ENCODE results near the gene PHF2. TPM values are rescaled to one million over a fixed set of nuclear protein-coding genes. Genes with fewer than 3 reads are reported as not detected.

Gene PHF2
- polyA plus RNA-seq, 1 of the 3 experiments (the other 2 are of a cell fraction): 11.2 TPM

- Histone ChIP-seq H4K20me1 (ENCODE audit: insufficient read depth) (peaks cover 73% of the 10 kb centered on the region), H3K27ac (ENCODE audit: low read depth in 2 of 2, low read length in 1 of 2) (no peak overlapping the region), H3K79me2 (ENCODE audit: insufficient read depth) (peaks cover 83% of the 10 kb centered on the region), H3K4me1 (ENCODE audit: control insufficient read depth in 1 of 2, insufficient read depth in 2 of 2, low read depth in 1 of 2, low read length in 1 of 2) (peaks cover 0 to 36% of the 10 kb centered on the region in 2 experiments; a peak in 1 of 4 replicates), H3K4me3 (ENCODE audit: low read depth in 2 of 2, low read length in 1 of 2) (no peak overlapping the region), H3K9ac (no peak overlapping the region), H3K9me3 (0 out of 2 replicates have a peak, but pooled peaks cover 5% of the 10 kb centered on the region), H2AFZ (ENCODE audit: low read depth) (no peak overlapping the region), H3K27me3 (ENCODE audit: insufficient read depth) (no peaks in the 10 kb centered on the region), H3K36me3 (replicated peaks in 1 of 2; ENCODE audit: control insufficient read depth in 1 of 2, insufficient read depth in 2 of 2, low read length in 1 of 2) (no peaks in the 10 kb centered on the region), H3K4me2 (no peak overlapping the region), H3K9me2 (no peaks in the 10 kb centered on the region), H3F3A (replicated peaks; ENCODE audit: insufficient read depth) (no peaks in the 10 kb centered on the region)
- ChIA-PET POLR2A (no interaction called here), CTCF (interaction anchor here (1.0 kb wide), 1 partner anchor 20 kb away, joined by 6 read pairs; no protein-coding TSS in a partner anchor)
- 91% methylated on average over 4 of the region's 13 CpGs for WGBS (ENCODE audit: low lambda C conversion rate)
- no peak for DNase-seq
- TF ChIP-seq EP300 (IDR thresholded peaks at IDR 0.05; ENCODE audit: borderline replicate concordance in 1 of 2, low read depth in 1 of 2, low read length in 1 of 2) (no peak), NRF1 (IDR thresholded peaks at IDR 0.05; ENCODE audit: low read depth, low read length) (no peak), MXI1 (IDR thresholded peaks at IDR 0.05; ENCODE audit: low read depth, low read length) (no peak), CHD2 (IDR thresholded peaks at IDR 0.05; ENCODE audit: low read length, partially characterized antibody) (no peak)
These were observed 10.1 kb downstream of the PHF2 start for GRCh38 chr9:93586290-93587057.

- H3F3A ChIP-seq (replicated peaks; ENCODE audit: insufficient read depth): no peaks in the 10 kb centered on the region
- H3K4me3 ChIP-seq (ENCODE audit: low read depth in 2 of 2, low read length in 1 of 2): no peak overlapping the region
- no peaks in the 10 kb centered on the region for H3K27me3 ChIP-seq (ENCODE audit: insufficient read depth)
- 89% methylated on average over 7 of the region's 7 CpGs for WGBS (ENCODE audit: low lambda C conversion rate)
- H3K4me2 ChIP-seq: no peak overlapping the region
- POLR2A ChIA-PET: interaction anchor here (0.9 kb wide), 1 partner anchor 10 kb away, joined by 3 read pairs; no protein-coding TSS in a partner anchor
- H3K9ac ChIP-seq: no peak overlapping the region
- H3K79me2 ChIP-seq (ENCODE audit: insufficient read depth): peaks cover 83% of the 10 kb centered on the region
- no peak overlapping the region for H3K27ac ChIP-seq (ENCODE audit: low read depth in 2 of 2, low read length in 1 of 2)
- no peaks in the 10 kb centered on the region for H3K9me2 ChIP-seq
- CTCF ChIA-PET: interaction anchor here (1.0 to 1.4 kb wide), 6 partner anchors 8 to 28 kb away, joined by 3 to 7 read pairs (median 5); no protein-coding TSS in a partner anchor
- H2AFZ ChIP-seq (ENCODE audit: low read depth): no peak overlapping the region
- no peaks in the 10 kb centered on the region for H3K36me3 ChIP-seq (replicated peaks in 1 of 2; ENCODE audit: control insufficient read depth in 1 of 2, insufficient read depth in 2 of 2, low read length in 1 of 2)
- peaks cover 66% of the 10 kb centered on the region for H4K20me1 ChIP-seq (ENCODE audit: insufficient read depth)
- TF ChIP-seq NFIC (IDR thresholded peaks at IDR 0.05; ENCODE audit: borderline replicate concordance): no peak
- no peak for TF ChIP-seq JUND (IDR thresholded peaks at IDR 0.05)
- TF ChIP-seq MEF2A (IDR thresholded peaks at IDR 0.05; ENCODE audit: borderline replicate concordance, low read depth): no peak
- TF ChIP-seq CTCF (IDR thresholded peaks at IDR 0.05): no peak
- no peak for TF ChIP-seq POLR2AphosphoS5 (IDR thresholded peaks at IDR 0.05; ENCODE audit: low read depth, low read length)
- TF ChIP-seq NRF1 (IDR thresholded peaks at IDR 0.05; ENCODE audit: low read depth, low read length): no peak
- no peak for TF ChIP-seq EP300 (IDR thresholded peaks at IDR 0.05; ENCODE audit: borderline replicate concordance in 1 of 2, low read depth in 1 of 2, low read length in 1 of 2)
- TF ChIP-seq TCF12 (IDR thresholded peaks at IDR 0.05): no peak
- no peak for TF ChIP-seq PBX3 (IDR thresholded peaks at IDR 0.05)
- no peak for TF ChIP-seq USF2 (IDR thresholded peaks at IDR 0.05; ENCODE audit: borderline replicate concordance, low read depth, low read length)
- no peak for TF ChIP-seq SIN3A (IDR thresholded peaks at IDR 0.05; ENCODE audit: borderline replicate concordance, low read depth, low read length)
- DNase-seq: no peak
- H3K4me1 ChIP-seq (ENCODE audit: control insufficient read depth in 1 of 2, insufficient read depth in 2 of 2, low read depth in 1 of 2, low read length in 1 of 2): peaks cover 0 to 44% of the 10 kb centered on the region in 2 experiments; a peak in 1 of 4 replicates
- H3K9me3 ChIP-seq: 0 out of 2 replicates have a peak, but pooled peaks cover 5% of the 10 kb centered on the region
These were observed 10.9 kb downstream of the PHF2 start for GRCh38 chr9:93587284-93587650.

Measured in SK-N-SH (cell line).